ENCODE data around the gene PHF21A.

Gene PHF21A

DNA sequence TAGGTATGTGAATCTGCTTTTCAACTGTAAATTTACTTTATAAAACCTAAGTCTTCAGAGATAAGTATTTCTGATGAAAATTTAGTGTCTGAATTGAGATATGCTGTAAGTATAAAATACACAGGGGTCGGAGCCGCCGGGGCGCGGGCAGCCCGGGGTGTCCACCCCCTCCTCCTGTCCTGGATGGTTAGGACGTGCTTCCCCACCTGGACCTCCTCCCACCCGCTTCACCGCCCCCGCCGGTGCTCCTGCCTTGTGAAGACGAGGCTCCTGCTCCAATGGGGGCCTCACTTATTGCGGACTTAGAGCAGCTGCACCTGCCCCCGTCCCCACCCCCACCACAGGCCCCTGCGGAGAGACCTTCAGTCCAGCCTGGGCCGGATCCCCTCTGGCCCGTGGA lies 21.3 kb upstream of the PHF21A start:
- H3K27me3 ChIP-seq, result no peaks in the 10 kb centered on the region
- no peak overlapping the region for H3K4me2 ChIP-seq
- no peak for TF ChIP-seq Cebpa-rat (IDR thresholded peaks at IDR 0.05)
- no peaks in the 10 kb centered on the region for H3K9me3 ChIP-seq (replicated peaks in 1 of 11)
- no peaks in the 10 kb centered on the region for H3K36me3 ChIP-seq
- H3K27ac ChIP-seq, result no peak overlapping the region
- H3K4me3 ChIP-seq, result no peak overlapping the region
- H3K9ac ChIP-seq, result no peak overlapping the region
- no peaks in the 10 kb centered on the region for H4K20me1 ChIP-seq
- H3K4me1 ChIP-seq, result 0 out of 20 replicates have a peak, but pooled peaks cover 0 to 6% (median 0%) of the 10 kb centered on the region in 10 experiments

- H3K4me2 ChIP-seq, result no peak overlapping the region
- H3K27me3 ChIP-seq, result no peaks in the 10 kb centered on the region
- 0 out of 20 replicates have a peak, but pooled peaks cover 0 to 6% (median 0%) of the 10 kb centered on the region in 10 experiments for H3K4me1 ChIP-seq
- no peaks in the 10 kb centered on the region for H4K20me1 ChIP-seq
- no peak overlapping the region for H3K27ac ChIP-seq
- no peaks in the 10 kb centered on the region for H3K9me3 ChIP-seq (replicated peaks in 1 of 11)
- H3K36me3 ChIP-seq, result no peaks in the 10 kb centered on the region
- TF ChIP-seq Cebpa-rat (IDR thresholded peaks at IDR 0.05), result no peak
- no peak overlapping the region for H3K9ac ChIP-seq
- H3K4me3 ChIP-seq, result no peak overlapping the region
Observed at GRCh38 chr11:46141597-46141996, 20.3 kb upstream of the PHF21A start.

- Histone ChIP-seq H3K9ac (no peak overlapping the region), H4K20me1 (no peaks in the 10 kb centered on the region), H3K4me3 (no peak overlapping the region), H3K27ac (no peak overlapping the region), H3K9me3 (replicated peaks in 1 of 11) (no peaks in the 10 kb centered on the region), H3K4me1 (peaks cover 7 to 17% (median 12%) of the 10 kb centered on the region in 10 experiments), H3K27me3 (no peaks in the 10 kb centered on the region), H3K36me3 (no peaks in the 10 kb centered on the region), H3K4me2 (no peak overlapping the region)
- no peak for TF ChIP-seq Cebpa-rat (IDR thresholded peaks at IDR 0.05)
Observed at GRCh38 chr11:46134540-46134939, 13.3 kb upstream of the PHF21A start.

- no peak overlapping the region for H3K4me3 ChIP-seq
- H3K27me3 ChIP-seq, result no peaks in the 10 kb centered on the region
- no peak overlapping the region for H3K4me2 ChIP-seq
- no peak for TF ChIP-seq Cebpa-rat (IDR thresholded peaks at IDR 0.05)
- H3K9me3 ChIP-seq (replicated peaks in 1 of 11), result no peaks in the 10 kb centered on the region
- H3K27ac ChIP-seq, result no peak overlapping the region
- H3K36me3 ChIP-seq, result no peaks in the 10 kb centered on the region
- H3K4me1 ChIP-seq, result peaks cover 7 to 17% (median 15%) of the 10 kb centered on the region in 10 experiments
- no peak overlapping the region for H3K9ac ChIP-seq
- no peaks in the 10 kb centered on the region for H4K20me1 ChIP-seq
Observed at GRCh38 chr11:46134061-46134460, 12.8 kb upstream of the PHF21A start.

DNA sequence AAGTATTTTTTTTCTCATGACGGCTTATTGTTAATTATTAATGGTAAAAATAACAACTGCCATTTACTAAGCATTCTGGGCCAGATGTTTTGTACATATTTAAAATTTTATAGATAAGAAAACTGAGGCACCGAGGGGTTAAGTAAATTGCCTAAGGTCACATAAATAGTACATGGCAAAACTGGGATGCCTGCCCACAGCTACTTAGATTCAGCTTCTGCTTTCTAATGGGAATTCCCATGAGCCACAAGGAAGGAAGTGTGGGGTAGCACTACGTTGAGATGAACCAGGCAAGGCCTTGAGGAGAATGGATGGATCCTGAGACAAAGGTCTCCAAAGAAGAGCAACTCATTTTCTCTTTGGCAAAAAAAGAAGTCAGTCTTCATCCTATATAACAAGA lies 11.9 kb upstream of the PHF21A start:
- Histone ChIP-seq H3K9ac (no peak overlapping the region), H3K27me3 (no peaks in the 10 kb centered on the region), H3K4me3 (no peak overlapping the region), H4K20me1 (no peaks in the 10 kb centered on the region), H3K4me2 (peak overlapping the region in 5 of 11 experiments; percentile 10 to 60 (median 31); a peak in 7 of 22 replicates), H3K36me3 (no peaks in the 10 kb centered on the region), H3K9me3 (replicated peaks in 1 of 11) (no peaks in the 10 kb centered on the region), H3K27ac (no peak overlapping the region), H3K4me1 (peaks cover 7 to 17% (median 15%) of the 10 kb centered on the region in 10 experiments)
- no peak for TF ChIP-seq Cebpa-rat (IDR thresholded peaks at IDR 0.05)

- Histone ChIP-seq H3K9me3 (replicated peaks in 1 of 11) (no peaks in the 10 kb centered on the region), H3K27ac (no peak overlapping the region), H4K20me1 (no peaks in the 10 kb centered on the region), H3K4me1 (peaks cover 21 to 40% (median 28%) of the 10 kb centered on the region in 10 experiments), H3K4me3 (no peak overlapping the region), H3K9ac (no peak overlapping the region), H3K36me3 (no peaks in the 10 kb centered on the region), H3K4me2 (peak overlapping the region in 6 of 11 experiments; percentile 4 to 35 (median 18); a peak in 7 of 22 replicates), H3K27me3 (no peaks in the 10 kb centered on the region)
- TF ChIP-seq Cebpa-rat (IDR thresholded peaks at IDR 0.05), result no peak
Observed at GRCh38 chr11:46130286-46130940, 9.2 kb upstream of the PHF21A start.

GRCh38 chr11:46129133-46129532 lies 7.9 kb upstream of the PHF21A start:
- H3K36me3 ChIP-seq, result no peaks in the 10 kb centered on the region
- H3K4me3 ChIP-seq, result no peak overlapping the region
- 0 out of 22 replicates have a peak overlapping the region, but pooled peaks of 1 of the 11 experiments have one; percentile 14 for H3K9ac ChIP-seq
- no peak overlapping the region for H3K27ac ChIP-seq
- no peaks in the 10 kb centered on the region for H4K20me1 ChIP-seq
- peak overlapping the region in 4 of 11 experiments; percentile 13 to 39 (median 30); a peak in 4 of 22 replicates for H3K4me2 ChIP-seq
- no peak for TF ChIP-seq Cebpa-rat (IDR thresholded peaks at IDR 0.05)
- peaks cover 21 to 40% (median 28%) of the 10 kb centered on the region in 10 experiments for H3K4me1 ChIP-seq
- no peaks in the 10 kb centered on the region for H3K27me3 ChIP-seq
- H3K9me3 ChIP-seq (replicated peaks in 1 of 11), result no peaks in the 10 kb centered on the region

- Histone ChIP-seq H3K27ac (peak overlapping the region in 10 of 11 experiments; percentile 19 to 63 (median 50); a peak in 15 of 22 replicates), H3K4me3 (no peak overlapping the region), H4K20me1 (no peaks in the 10 kb centered on the region), H3K36me3 (no peaks in the 10 kb centered on the region), H3K9me3 (replicated peaks in 1 of 11) (no peaks in the 10 kb centered on the region), H3K4me1 (peaks cover 20 to 47% (median 34%) of the 10 kb centered on the region in 10 experiments), H3K9ac (no peak overlapping the region), H3K27me3 (no peaks in the 10 kb centered on the region), H3K4me2 (peak overlapping the region in 10 of 11 experiments; percentile 4 to 61 (median 34); a peak in 14 of 22 replicates)
- TF ChIP-seq Cebpa-rat (IDR thresholded peaks at IDR 0.05), result peak in 6 of 11 experiments; percentile 28 to 70 (median 50); a peak in 9 of 22 replicates
Observed at GRCh38 chr11:46127150-46127638, 5.9 kb upstream of the PHF21A start.

GRCh38 chr11:46125284-46125683 lies 4.0 kb upstream of the PHF21A start:
- Histone ChIP-seq H3K36me3 (no peaks in the 10 kb centered on the region), H3K4me1 (peaks cover 20 to 42% (median 30%) of the 10 kb centered on the region in 10 experiments)
- TF ChIP-seq Cebpa-rat (IDR thresholded peaks at IDR 0.05), result no peak

More at GRCh38 chr11:46125284-46125683, 4.0 kb upstream of the PHF21A start:
- Histone ChIP-seq H3K4me2 (no peak overlapping the region), H4K20me1 (no peaks in the 10 kb centered on the region), H3K27ac (no peak overlapping the region), H3K9me3 (replicated peaks in 1 of 11) (no peaks in the 10 kb centered on the region), H3K27me3 (no peaks in the 10 kb centered on the region), H3K9ac (no peak overlapping the region), H3K4me3 (no peak overlapping the region)
